Measurements from ENCODE around the gene CFAP45.

CFAP45 gene

DNA sequence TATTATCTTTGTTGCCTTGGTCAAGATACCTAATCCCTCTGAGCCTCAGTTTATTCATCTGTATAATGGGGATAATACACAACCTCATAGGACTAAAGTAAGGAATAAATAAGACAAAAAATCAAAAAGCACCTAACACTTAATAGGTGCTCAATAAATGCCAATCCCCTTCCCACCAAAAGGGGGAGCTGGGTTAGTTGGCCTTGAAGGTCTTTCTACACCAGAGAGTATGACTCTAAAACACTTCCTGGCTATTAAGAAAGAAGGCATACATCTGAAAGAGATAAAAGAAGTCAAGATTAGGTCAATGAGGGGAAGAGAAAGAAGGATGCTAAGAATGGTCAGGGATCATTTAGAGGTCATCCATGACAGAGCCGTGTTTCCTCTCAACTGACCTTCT lies 48.6 kb downstream of the CFAP45 start:
- DNase-seq (ENCODE audit: low spot score): no peak

- no peak for DNase-seq (ENCODE audit: low spot score)
Measured at GRCh38 chr1:159849626-159850366, 50.2 kb downstream of the CFAP45 start.

DNA sequence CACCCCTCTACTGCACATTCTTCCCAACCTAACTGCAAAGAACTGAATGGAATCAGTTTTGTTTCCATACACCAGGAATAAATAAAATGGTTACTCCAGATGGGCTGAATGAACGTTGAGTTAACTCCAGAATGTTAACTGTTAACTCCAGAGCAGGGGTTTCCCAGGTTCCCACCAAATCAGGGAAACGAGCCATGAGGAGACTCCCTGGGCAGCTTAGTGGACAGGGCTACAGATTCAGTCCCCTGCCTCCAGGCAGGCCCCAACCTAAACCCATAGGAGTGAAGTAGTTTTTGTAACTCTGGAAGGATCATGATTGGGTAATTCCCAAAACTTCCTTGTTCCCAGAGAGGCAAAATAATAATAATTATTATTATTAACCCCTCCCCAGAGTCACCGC lies 51.6 kb downstream of the CFAP45 start:
- DNase-seq (ENCODE audit: low spot score): no peak

GRCh38 chr1:159847231-159847630 lies 52.7 kb downstream of the CFAP45 start:
- DNase-seq (ENCODE audit: low spot score): no peak

- no peak for DNase-seq (ENCODE audit: low spot score)
Measured at GRCh38 chr1:159845751-159846629, 54.0 kb downstream of the CFAP45 start.

GRCh38 chr1:159843459-159843858 lies 56.5 kb downstream of the CFAP45 start:
- no peak for DNase-seq (ENCODE audit: low spot score)

DNA sequence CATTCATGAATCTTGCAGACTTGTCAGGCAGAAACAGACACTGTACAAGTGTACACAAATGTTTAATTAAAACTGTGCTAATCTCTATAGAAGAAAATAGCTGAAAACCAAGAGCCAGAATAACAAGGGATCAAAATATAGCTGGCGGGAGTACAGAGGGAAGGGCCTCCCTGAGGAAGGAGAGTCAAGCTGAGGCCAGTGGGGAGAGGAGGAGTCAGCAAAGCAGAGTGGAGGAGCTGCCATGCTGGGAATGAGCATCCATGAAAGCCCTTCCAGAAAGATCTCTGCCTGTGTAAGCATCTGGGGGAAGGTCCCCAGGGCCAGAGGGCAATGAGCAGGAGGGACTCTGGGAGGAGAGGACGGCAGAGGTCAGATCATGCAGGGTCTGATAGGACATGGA lies 58.2 kb downstream of the CFAP45 start:
- no peak for DNase-seq (ENCODE audit: low spot score)

GRCh38 chr1:159839116-159839849 lies 60.7 kb downstream of the CFAP45 start:
- no peak for DNase-seq (ENCODE audit: low spot score)

DNA sequence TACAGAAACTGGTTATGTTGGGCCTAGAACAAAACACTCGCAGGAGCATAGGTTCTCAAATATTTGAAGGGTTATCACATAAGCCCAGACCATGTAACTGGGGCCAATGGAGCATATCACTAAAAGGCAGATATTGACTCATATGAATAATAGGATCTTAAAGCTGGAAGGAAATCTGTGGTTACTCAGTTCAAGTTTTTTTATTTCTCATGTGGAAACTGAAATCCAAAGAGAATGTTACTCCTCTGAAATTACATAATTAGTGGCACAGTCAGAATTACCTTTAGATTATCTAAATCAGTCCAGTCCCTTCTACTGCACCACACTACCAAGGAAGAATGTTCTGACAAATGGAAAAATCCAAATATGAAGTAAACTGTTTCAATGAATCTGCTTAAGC lies 61.2 kb downstream of the CFAP45 start:
- no peak for DNase-seq (ENCODE audit: low spot score)

DNA sequence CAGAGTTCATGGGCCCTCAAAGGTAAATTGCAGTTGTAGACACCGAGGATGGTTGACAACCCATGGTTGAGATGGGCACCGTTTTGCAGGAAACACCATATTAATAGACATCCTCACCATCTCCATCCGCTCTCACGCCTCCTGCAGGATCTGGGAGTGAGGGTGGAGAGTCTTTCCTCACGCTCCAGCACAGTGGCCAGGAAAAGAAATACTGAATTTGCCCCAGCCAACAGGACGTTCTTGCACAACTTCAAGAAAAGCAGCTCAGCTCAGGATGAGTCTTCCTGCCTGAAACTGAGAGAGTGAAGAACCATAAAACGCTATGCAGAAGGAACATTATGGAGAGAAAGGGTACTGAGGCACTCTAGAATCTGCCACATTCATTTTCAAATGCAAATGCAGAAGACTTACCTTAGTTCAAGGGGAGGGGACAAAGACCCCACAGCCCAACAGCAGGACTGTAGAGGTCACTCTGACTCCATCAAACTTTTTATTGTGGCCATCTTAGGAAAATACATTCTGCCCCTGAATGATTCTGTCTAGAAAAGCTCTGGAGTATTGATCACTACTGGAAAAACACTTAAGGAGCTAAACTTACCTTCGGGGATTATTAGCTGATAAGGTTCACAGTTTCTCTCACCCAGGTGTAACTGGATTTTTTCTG lies 64.0 kb downstream of the CFAP45 start:
- DNase-seq (ENCODE audit: low spot score): no peak

DNA sequence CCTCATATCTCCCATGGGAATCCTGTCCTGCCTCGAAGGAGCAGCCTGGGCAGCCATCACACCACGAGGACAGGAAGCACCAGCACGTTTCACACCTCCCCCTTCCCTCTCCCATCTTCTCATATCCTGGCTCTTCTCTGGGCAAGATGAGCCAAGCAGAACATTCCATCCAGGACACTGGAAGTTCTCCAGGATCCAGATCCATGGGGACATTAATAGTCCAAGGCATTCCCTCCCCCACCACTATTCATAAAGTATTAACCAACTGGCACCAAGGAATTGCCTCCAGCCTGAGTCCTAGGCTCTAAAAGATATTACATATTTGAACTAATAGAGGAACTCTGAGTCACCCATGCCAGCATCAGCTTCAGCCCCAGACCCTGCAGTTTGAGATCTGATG lies 64.6 kb downstream of the CFAP45 start:
- no peak for DNase-seq (ENCODE audit: low spot score)

DNA sequence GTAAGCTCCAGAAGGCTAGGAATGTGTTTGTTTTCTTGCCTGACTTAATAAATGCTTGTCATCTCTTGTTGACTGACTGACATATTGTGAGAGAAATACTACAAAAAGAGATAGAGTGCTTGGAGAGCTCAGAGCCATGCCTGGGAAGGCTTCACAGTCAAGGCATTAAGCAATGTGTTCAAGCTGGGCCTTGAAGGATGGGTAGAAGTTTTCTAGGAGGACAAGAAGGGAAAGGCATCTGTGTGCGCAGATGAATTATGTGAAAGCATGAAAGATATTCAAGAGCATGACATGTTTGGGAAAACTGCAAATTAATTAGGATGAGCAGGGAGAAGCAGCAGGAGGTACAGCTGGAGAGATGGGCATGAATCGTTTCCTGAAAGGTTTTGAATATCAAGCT lies 67.7 kb downstream of the CFAP45 start:
- no peak for DNase-seq (ENCODE audit: low spot score)

DNA sequence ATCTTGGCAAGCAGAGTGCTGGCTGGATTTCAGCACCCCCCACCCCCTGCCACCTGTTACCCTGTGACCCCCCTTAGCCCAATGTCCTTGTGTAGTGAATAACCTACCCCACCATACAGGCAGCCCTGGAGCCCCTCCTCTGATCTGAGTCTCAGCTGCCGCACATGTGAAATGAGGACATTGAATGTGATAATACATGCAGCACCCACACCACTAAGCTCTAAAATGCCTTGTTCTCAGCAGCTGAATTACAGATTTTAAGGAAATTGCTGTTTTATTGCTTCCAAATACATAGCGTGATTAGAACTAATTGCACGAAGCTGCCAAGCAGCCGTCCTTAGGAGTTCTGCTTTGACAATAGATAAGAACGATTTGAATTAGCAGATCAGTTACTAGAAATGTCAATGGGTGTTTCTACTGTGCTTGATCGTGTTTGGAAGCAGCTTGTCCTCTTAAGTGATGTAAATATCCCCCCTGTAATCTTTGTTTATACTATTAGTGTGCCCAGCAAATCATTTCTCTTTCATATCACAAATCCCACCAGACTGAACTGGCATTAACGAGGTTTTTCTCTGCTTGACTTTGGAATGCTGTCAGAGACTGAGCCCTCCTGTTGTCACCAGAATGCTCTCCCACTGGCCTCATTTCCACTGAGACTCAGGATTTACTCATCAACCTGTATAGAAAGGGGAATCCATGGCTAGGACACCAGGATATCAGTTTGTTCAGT lies 68.4 kb downstream of the CFAP45 start:
- peak; percentile 24 for DNase-seq (ENCODE audit: low spot score)

DNA sequence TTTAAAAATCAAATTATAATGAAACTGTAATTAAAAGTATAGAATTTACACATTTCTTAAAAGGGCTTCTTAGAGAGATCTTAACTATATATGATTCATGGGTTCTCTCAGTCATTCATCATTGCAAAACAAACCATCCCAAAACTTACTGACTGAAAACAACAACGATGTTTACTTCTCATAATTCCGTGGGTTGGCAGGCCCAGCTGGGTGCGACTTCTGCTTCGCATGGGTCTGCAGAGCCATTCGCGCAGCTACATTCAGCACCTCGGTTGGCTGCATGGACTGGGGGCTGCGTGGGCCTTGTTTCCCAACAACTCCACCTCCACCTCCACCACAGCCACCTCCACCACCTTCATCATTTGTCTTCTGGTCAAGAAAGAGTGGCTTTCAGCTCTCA lies 69.2 kb downstream of the CFAP45 start:
- no peak for DNase-seq (ENCODE audit: low spot score)

DNA sequence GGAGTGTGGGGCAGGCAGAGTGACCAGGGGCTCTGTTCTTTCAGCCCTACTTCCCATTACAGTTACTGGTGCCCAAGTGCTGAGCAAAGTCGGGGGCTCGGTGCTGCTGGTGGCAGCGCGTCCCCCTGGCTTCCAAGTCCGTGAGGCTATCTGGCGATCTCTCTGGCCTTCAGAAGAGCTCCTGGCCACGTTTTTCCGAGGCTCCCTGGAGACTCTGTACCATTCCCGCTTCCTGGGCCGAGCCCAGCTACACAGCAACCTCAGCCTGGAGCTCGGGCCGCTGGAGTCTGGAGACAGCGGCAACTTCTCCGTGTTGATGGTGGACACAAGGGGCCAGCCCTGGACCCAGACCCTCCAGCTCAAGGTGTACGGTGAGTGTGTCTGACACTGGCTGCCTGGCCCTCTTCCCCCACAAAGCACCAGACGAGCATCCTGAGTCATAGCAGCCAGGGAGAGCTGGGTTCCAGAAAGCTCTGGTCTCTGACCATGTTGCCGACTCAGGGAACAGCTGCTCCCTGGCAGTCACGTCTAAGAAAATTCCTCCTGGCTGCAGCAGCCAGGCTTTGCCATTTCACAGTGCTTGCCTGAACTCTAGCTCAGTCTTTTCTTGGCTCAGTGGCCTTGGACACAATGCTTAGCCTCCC lies 70.0 kb downstream of the CFAP45 start:
- no peak for DNase-seq (ENCODE audit: low spot score)

DNA sequence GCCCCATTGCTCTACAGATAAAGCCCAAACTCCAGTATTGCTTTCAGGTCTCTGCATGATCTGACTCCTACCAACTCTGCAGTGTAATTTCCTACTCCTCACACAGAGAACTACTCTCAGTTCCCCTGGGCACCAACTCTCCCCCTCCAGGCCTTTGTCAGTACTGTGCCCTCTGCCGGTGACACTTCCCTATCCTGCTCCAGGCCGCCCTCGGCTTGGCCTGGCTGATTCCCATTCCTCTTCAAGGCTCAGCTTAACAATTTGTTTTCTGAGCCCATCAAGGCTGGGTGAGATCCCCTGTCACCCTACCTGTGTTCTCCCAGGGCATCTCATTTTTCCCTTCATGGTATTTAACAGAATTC lies 70.7 kb downstream of the CFAP45 start:
- peak; percentile 63 for DNase-seq (ENCODE audit: low spot score)

- DNase-seq (ENCODE audit: low spot score): peak; percentile 55
Measured at GRCh38 chr1:159828581-159829272, 71.2 kb downstream of the CFAP45 start.

DNA sequence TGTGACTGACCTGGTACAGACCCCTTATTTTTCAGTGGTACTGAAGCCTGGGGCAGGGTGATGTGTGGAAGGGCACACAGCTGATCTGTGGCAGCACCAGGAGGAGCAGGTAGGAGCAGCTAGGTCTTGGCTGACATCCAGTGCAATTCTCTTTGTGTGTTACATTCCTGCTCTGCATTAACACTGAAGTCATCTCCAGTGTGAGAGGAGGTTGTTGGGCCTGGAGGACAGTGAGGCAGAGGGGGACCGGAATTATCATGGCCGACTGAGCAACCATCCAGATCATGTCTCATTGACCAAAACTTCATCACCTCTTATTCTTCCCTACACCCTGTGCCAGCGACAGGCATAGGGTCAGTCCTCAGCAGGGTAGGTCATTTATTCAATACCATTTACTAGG lies 71.8 kb downstream of the CFAP45 start:
- DNase-seq (ENCODE audit: low spot score): no peak

GRCh38 chr1:159827549-159827948 lies 72.4 kb downstream of the CFAP45 start:
- DNase-seq (ENCODE audit: low spot score): no peak

GRCh38 chr1:159827102-159827490 lies 72.9 kb downstream of the CFAP45 start:
- no peak for DNase-seq (ENCODE audit: low spot score)
